ENCODE results near the gene CAMK1D. TPM values are rescaled to one million over a fixed set of nuclear protein-coding genes. Genes with fewer than 3 reads are reported as not detected.

CAMK1D gene
- total RNA-seq, 3 donors from 2014 or later (not counting 1 experiment from before 2014, with no cell fraction given) = 44.2 to 56.4 (median 49.7) TPM

DNA sequence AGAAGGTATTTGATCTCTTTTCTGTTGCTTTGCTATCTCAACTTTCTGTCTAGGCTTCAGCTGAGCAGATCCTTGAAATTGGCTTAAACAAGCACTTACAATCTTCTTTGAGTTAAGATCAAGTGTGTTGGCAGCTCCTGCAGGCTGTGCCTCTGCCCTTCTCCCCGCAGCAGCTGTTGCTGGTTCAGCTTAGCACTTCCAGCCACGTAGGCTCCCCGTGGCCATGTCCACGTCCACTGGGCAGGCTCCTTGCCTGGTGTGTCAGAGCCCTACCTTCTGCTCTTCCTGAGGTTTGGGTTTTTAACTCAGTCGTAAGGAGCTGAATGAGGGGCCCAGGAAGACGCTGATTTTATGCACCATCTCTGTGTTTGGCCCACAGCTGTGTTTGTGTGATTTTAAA, 47.2 kb downstream of the CAMK1D start:
- TF ChIP-seq CTCF (IDR thresholded peaks at IDR 0.05) = no peak

GRCh38 chr10:12397147-12397896, 48.0 kb downstream of the CAMK1D start:
- no peak for ATAC-seq
- Mint-ChIP-seq H3K4me3 (no peak overlapping the region), H3K4me1 (peaks cover 34% of the 10 kb centered on the region in 2 donors), H3K9me3 (no peaks in the 10 kb centered on the region), H3K36me3 (no peaks in the 10 kb centered on the region), H3K27ac (peak overlapping the region in 1 of 2 donors; percentile 6), H3K27me3 (ENCODE audit: low read depth in 2 of 2) (no peaks in the 10 kb centered on the region)
- H3K9me3 ChIP-seq (ENCODE audit: control insufficient read depth, insufficient read depth, low read length) = no peaks in the 10 kb centered on the region
- no peaks in the 10 kb centered on the region for H3K27me3 ChIP-seq (ENCODE audit: control insufficient read depth, insufficient read depth, low read length)
- no peak overlapping the region for H3K4me3 ChIP-seq (ENCODE audit: low read length)
- TF ChIP-seq CTCF (IDR thresholded peaks at IDR 0.05) = no peak
- 94% methylated on average over 10 of the region's 10 CpGs for WGBS (ENCODE audit: insufficient coverage)
- intact Hi-C loops (cut with micrococcal nuclease) = no loop called here
- H3K36me3 ChIP-seq (ENCODE audit: control insufficient read depth, insufficient read depth, low read length) = no peaks in the 10 kb centered on the region
- H3K4me1 ChIP-seq (ENCODE audit: control insufficient read depth, insufficient read depth, low read length) = no peaks in the 10 kb centered on the region
- no peak overlapping the region for H3K27ac ChIP-seq (ENCODE audit: low read length)
- DNase-seq = no peak

More for the DNA sequence above, 47.2 kb downstream of the CAMK1D start:
- no peak overlapping the region for H3K27ac ChIP-seq (ENCODE audit: low read length)
- Mint-ChIP-seq H3K4me1 (peaks cover 37 to 39% of the 10 kb centered on the region in 2 donors), H3K27ac (no peak overlapping the region), H3K9me3 (no peaks in the 10 kb centered on the region), H3K27me3 (ENCODE audit: low read depth in 2 of 2) (no peaks in the 10 kb centered on the region), H3K36me3 (no peaks in the 10 kb centered on the region), H3K4me3 (no peak overlapping the region)
- ATAC-seq (no peak), DNase-seq (no peak)
- 90% methylated on average over 6 of the region's 6 CpGs for WGBS (ENCODE audit: insufficient coverage)
- intact Hi-C loops (cut with micrococcal nuclease) = no loop called here
- H3K27me3 ChIP-seq (ENCODE audit: control insufficient read depth, insufficient read depth, low read length) = no peaks in the 10 kb centered on the region
- no peaks in the 10 kb centered on the region for H3K36me3 ChIP-seq (ENCODE audit: control insufficient read depth, insufficient read depth, low read length)
- H3K4me1 ChIP-seq (ENCODE audit: control insufficient read depth, insufficient read depth, low read length) = no peaks in the 10 kb centered on the region
- H3K9me3 ChIP-seq (ENCODE audit: control insufficient read depth, insufficient read depth, low read length) = no peaks in the 10 kb centered on the region
- no peak overlapping the region for H3K4me3 ChIP-seq (ENCODE audit: low read length)

- H3K9me3 Mint-ChIP-seq = no peaks in the 10 kb centered on the region
- no peaks in the 10 kb centered on the region for H3K27me3 Mint-ChIP-seq (ENCODE audit: low read depth in 2 of 2)
- ATAC-seq (no peak), DNase-seq (no peak)
- H3K4me1 Mint-ChIP-seq = peaks cover 32 to 33% of the 10 kb centered on the region in 2 donors
- Histone ChIP-seq H3K36me3 (ENCODE audit: control insufficient read depth, insufficient read depth, low read length) (no peaks in the 10 kb centered on the region), H3K9me3 (ENCODE audit: control insufficient read depth, insufficient read depth, low read length) (no peaks in the 10 kb centered on the region), H3K4me1 (ENCODE audit: control insufficient read depth, insufficient read depth, low read length) (no peaks in the 10 kb centered on the region), H3K27me3 (ENCODE audit: control insufficient read depth, insufficient read depth, low read length) (no peaks in the 10 kb centered on the region), H3K27ac (ENCODE audit: low read length) (no peak overlapping the region), H3K4me3 (ENCODE audit: low read length) (no peak overlapping the region)
- H3K27ac Mint-ChIP-seq = no peak overlapping the region
- no peak for TF ChIP-seq CTCF (IDR thresholded peaks at IDR 0.05)
- no CpG with 5 or more reads among the region's 2 CpGs for WGBS (ENCODE audit: insufficient coverage)
- H3K36me3 Mint-ChIP-seq = no peaks in the 10 kb centered on the region
- no peak overlapping the region for H3K4me3 Mint-ChIP-seq
- intact Hi-C loops (cut with micrococcal nuclease) = no loop called here
These were observed 48.6 kb downstream of the CAMK1D start for GRCh38 chr10:12397941-12398340.
